Heart left ventricle (tissue), 16 donors: ENCODE measurements around the gene PLCB1. TPM values are rescaled to one million over a fixed set of nuclear protein-coding genes. Genes with fewer than 3 reads are reported as not detected.

Experiments
- ATAC-seq, 4 donors: fragments of 200-7000 bp; cut with Tn5 transposase; one replicate each; pipeline ENCODE4 v1.9.1; 2020 to 2022; ENCODE audit warnings: moderate library complexity in 4 of 4, mild to moderate bottlenecking in 3 of 4, moderate number of reproducible peaks in 1 of 4
- DNase-seq, 5 donors: peaks; one replicate each; pipeline ENCODE4 v3.0.0-alpha.2; 2020
- H3K27ac ChIP-seq, 12 donors: fragments of 200-600 bp; sonication (generic) in 4 of 12; one replicate each; pipeline versions ENCODE4 v1.5.0 to v1.8.0; 2016 to 2022; ENCODE audit warnings: mild to moderate bottlenecking in 2 of 12
- H3K27me3 ChIP-seq, 9 donors: fragments of 200-600 bp; sonication (generic) in 2 of 9; one replicate each; pipeline versions ENCODE4 v1.5.1 to v1.8.0; 2016 to 2022; ENCODE audit warnings: mild to moderate bottlenecking in 3 of 9
- H3K36me3 ChIP-seq, 9 donors: fragments of 200-600 bp; sonication (generic) in 2 of 9; one replicate each; pipeline versions ENCODE4 v1.5.0 to v1.8.0; 2018 to 2022; ENCODE audit warnings: mild to moderate bottlenecking in 2 of 9
- H3K4me1 ChIP-seq, 12 donors: fragments of 200-600 bp; sonication (generic) in 4 of 12; one replicate each; pipeline versions ENCODE4 v1.5.0 to v1.8.0; 2016 to 2022; ENCODE audit warnings: mild to moderate bottlenecking in 3 of 12
- H3K4me3 ChIP-seq, 12 donors: fragments of 200-600 bp; sonication (generic) in 4 of 12; one replicate each; pipeline versions ENCODE4 v1.5.0 to v1.8.0; 2017 to 2022; ENCODE audit warnings: mild to moderate bottlenecking in 9 of 12, moderate library complexity in 4 of 12
- H3K9me3 ChIP-seq, 12 donors: fragments of 200-600 bp; sonication (generic) in 4 of 12; one replicate each; pipeline versions ENCODE4 v1.5.0 to v1.8.0; 2016 to 2022; ENCODE audit warnings: mild to moderate bottlenecking in 1 of 12
- POLR2A ChIP-seq, 2 donors: fragments of 450-650 bp; IDR thresholded peaks; one replicate each; pipeline ENCODE4 v1.6.1; 2017; ENCODE audit warnings: antibody characterized with exemption in 2 of 2, mild to moderate bottlenecking in 2 of 2, moderate library complexity in 2 of 2
- WGBS, 4 donors: extraction: QIAGEN DNeasy Blood & Tissue Kit in 2 of 4; methylation state at CpG; one replicate each; pipeline versions ENCODE4 v1.1.5 to v1.1.7; 2013 to 2018; 5-methylcytosine and 5-hydroxymethylcytosine counted together
- intact Hi-C, 10 donors: fragments of 100-400 bp; cut with DNase I; formaldehyde crosslinking; loops; one replicate each; pipeline versions ENCODE4 v1.11.1 to v1.14.2; 2022
- polyA plus RNA-seq, 2 donors: library from polyadenylated mRNA; stranded (reverse); fragments of 200-250 nt; gene quantifications; one replicate each; pipeline ENCODE4 v1.2.3, GENCODE V29; 2013
- total RNA-seq, 9 donors: library from RNA; depleted of rRNA in 2 of 9; stranded (reverse); fragments of >200 nt in 2 of 9; fragmentation: NEBNext Ultra II Directional in 3 of 9; extraction: Animal tissue kit (Norgen Biotek cat#: 25700) in 3 of 9; gene quantifications; one replicate each; pipeline versions ENCODE4 v1.1.0 to v1.2.4, GENCODE V29; 2016 to 2023
- TF ChIP-seq, protein P1 (sequence below), 12 donors: fragments of 200-600 bp; sonication (generic) in 4 of 12; IDR thresholded peaks; one replicate each; pipeline versions ENCODE4 v1.5.0 to v1.8.0; 2018 to 2022; ENCODE audit warnings: antibody characterized with exemption in 12 of 12, mild to moderate bottlenecking in 5 of 12
- donor health status: ischemic (EF 13 %, LVEDD 7.1; RV severe dilation, severe dysfunction).
- donor health status: healthy with polysubstance abuse.
- donor health status: DM: no; HTN: yes; CAD: no.
- donor health status: DM: no; HTN: no; CAD: no.
- donor health status: ischemic (EF 25% LVEDD 6.9; RV normal size, moderate dysfunction).
- donor health status: ischemic (EF 25% LVEDD 5.7; RV mildly dilated, moderate dysfunction).
- donor health status: healthy.
- donor health status: DM: yes; HTN: yes; CAD: no.
- donor health status: ischemic (EF 35%, LVEDD 5.7; RV mildly dilated, moderate dysfunction).
- donor health status: nonischemic (EF 11% LVEDD 7.7; RV severe dilation, severe dysfunction).
- donor health status: DM: yes; HTN: yes; CAD: no.
- donor health status: PGD.
- donor health status: ischemic (EF 29% LVEDD 5.4; RV normal size, mild dysfunction).
- donor health status: nonischemic (EF 23%, LVEDD 6.1; RV moderate dilation, normal function).

PLCB1 gene
- total and polyA plus RNA-seq, 11 donors, result 2.5 to 12.1 (median 7.4) TPM

- Histone ChIP-seq H3K27me3 (no peaks in the 10 kb centered on the region), H3K36me3 (no peaks in the 10 kb centered on the region), H3K4me1 (peaks cover 0 to 6% (median 0%) of the 10 kb centered on the region in 12 donors), H3K9me3 (no peaks in the 10 kb centered on the region), H3K4me3 (no peak overlapping the region), H3K27ac (no peak overlapping the region)
- ATAC-seq (no peak), DNase-seq (no peak)
- intact Hi-C loops, result no loop called here
- TF ChIP-seq, protein P1, sequence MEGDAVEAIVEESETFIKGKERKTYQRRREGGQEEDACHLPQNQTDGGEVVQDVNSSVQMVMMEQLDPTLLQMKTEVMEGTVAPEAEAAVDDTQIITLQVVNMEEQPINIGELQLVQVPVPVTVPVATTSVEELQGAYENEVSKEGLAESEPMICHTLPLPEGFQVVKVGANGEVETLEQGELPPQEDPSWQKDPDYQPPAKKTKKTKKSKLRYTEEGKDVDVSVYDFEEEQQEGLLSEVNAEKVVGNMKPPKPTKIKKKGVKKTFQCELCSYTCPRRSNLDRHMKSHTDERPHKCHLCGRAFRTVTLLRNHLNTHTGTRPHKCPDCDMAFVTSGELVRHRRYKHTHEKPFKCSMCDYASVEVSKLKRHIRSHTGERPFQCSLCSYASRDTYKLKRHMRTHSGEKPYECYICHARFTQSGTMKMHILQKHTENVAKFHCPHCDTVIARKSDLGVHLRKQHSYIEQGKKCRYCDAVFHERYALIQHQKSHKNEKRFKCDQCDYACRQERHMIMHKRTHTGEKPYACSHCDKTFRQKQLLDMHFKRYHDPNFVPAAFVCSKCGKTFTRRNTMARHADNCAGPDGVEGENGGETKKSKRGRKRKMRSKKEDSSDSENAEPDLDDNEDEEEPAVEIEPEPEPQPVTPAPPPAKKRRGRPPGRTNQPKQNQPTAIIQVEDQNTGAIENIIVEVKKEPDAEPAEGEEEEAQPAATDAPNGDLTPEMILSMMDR (IDR thresholded peaks at IDR 0.05), result no peak
- TF ChIP-seq POLR2A (IDR thresholded peaks at IDR 0.05), result no peak
These were observed 233.6 kb downstream of the PLCB1 start for GRCh38 chr20:8365634-8366033.

GRCh38 chr20:8366303-8366923, 234.3 kb downstream of the PLCB1 start:
- no peak overlapping the region for H3K27ac ChIP-seq
- H3K27me3 ChIP-seq, result no peaks in the 10 kb centered on the region
- H3K4me1 ChIP-seq, result no peaks in the 10 kb centered on the region
- 77 to 93% (median 90%) methylated on average over 5 of the region's 5 CpGs for WGBS, 4 donors
- H3K36me3 ChIP-seq, result no peaks in the 10 kb centered on the region
- no peak overlapping the region for H3K4me3 ChIP-seq
- no peaks in the 10 kb centered on the region for H3K9me3 ChIP-seq
- intact Hi-C loops, result no loop called here
- ATAC-seq (no peak), DNase-seq (no peak)
- no peak for TF ChIP-seq POLR2A (IDR thresholded peaks at IDR 0.05)
- TF ChIP-seq, protein P1 (IDR thresholded peaks at IDR 0.05), result no peak

- Histone ChIP-seq H3K27ac (no peak overlapping the region), H3K4me3 (no peak overlapping the region), H3K27me3 (no peaks in the 10 kb centered on the region), H3K36me3 (no peaks in the 10 kb centered on the region), H3K4me1 (no peaks in the 10 kb centered on the region), H3K9me3 (no peaks in the 10 kb centered on the region)
- TF ChIP-seq, protein P1 (IDR thresholded peaks at IDR 0.05), result no peak
- no peak for TF ChIP-seq POLR2A (IDR thresholded peaks at IDR 0.05)
- no peak for DNase-seq
- intact Hi-C loops, result no loop called here
- ATAC-seq, result no peak
- 84 to 91% (median 86%) methylated on average over 7 of the region's 7 CpGs for WGBS, 4 donors
These were observed 235.6 kb downstream of the PLCB1 start for GRCh38 chr20:8367689-8368088.

GRCh38 chr20:8368670-8369069, 236.6 kb downstream of the PLCB1 start:
- DNase-seq, result no peak
- Histone ChIP-seq H3K9me3 (no peaks in the 10 kb centered on the region), H3K27ac (no peak overlapping the region), H3K4me3 (no peak overlapping the region), H3K36me3 (no peaks in the 10 kb centered on the region), H3K27me3 (no peaks in the 10 kb centered on the region), H3K4me1 (no peaks in the 10 kb centered on the region)
- WGBS, 4 donors, result 59 to 92% (median 87%) methylated on average over 3 of the region's 3 CpGs
- ATAC-seq, result no peak
- no peak for TF ChIP-seq POLR2A (IDR thresholded peaks at IDR 0.05)
- TF ChIP-seq, protein P1 (IDR thresholded peaks at IDR 0.05), result no peak
- intact Hi-C loops, result no loop called here
